ENCODE measurements around the gene KRTAP13-4. TPM values are rescaled to one million over a fixed set of nuclear protein-coding genes. Genes with fewer than 3 reads are reported as not detected.

The KRTAP13-4 gene
- total RNA-seq, 1 donor from 2014 or later = not detected

- Mint-ChIP-seq H3K27me3 (ENCODE audit: insufficient read depth, low read depth) (no peaks in the 10 kb centered on the region), H3K36me3 (no peaks in the 10 kb centered on the region), H3K4me1 (no peaks in the 10 kb centered on the region), H3K9me3 (no peaks in the 10 kb centered on the region), H3K27ac (no peak overlapping the region), H3K4me3 (no peak overlapping the region)
- Histone ChIP-seq H2AFZ (replicated peaks) (peak overlapping the region; percentile 46), H3K4me1 (no peaks in the 10 kb centered on the region), H3K27ac (no peak overlapping the region), H3K4me3 (no peak overlapping the region), H3K9me3 (ENCODE audit: low read depth) (no peaks in the 10 kb centered on the region), H4K20me1 (ENCODE audit: low read depth) (no peaks in the 10 kb centered on the region), H3K36me3 (no peaks in the 10 kb centered on the region), H3K27me3 (no peaks in the 10 kb centered on the region), H3K4me2 (no peak overlapping the region), H3K79me2 (ENCODE audit: low read depth) (no peaks in the 10 kb centered on the region), H3F3A (ENCODE audit: low read depth) (no peaks in the 10 kb centered on the region), H3K9ac (no peak overlapping the region)
- DNase-seq (ENCODE audit: low spot score) = peak; percentile 56
- TF ChIP-seq CTCF (IDR thresholded peaks at IDR 0.05) (peak; percentile 70), EZH2phosphoT487 (IDR thresholded peaks at IDR 0.05) (no peak), EZH2 (IDR thresholded peaks at IDR 0.05) (no peak)
Measured at GRCh38 chr21:30434033-30434631, 4.1 kb downstream of the KRTAP13-4 start.

- Mint-ChIP-seq H3K36me3 (no peaks in the 10 kb centered on the region), H3K4me1 (no peaks in the 10 kb centered on the region), H3K27me3 (ENCODE audit: insufficient read depth, low read depth) (no peaks in the 10 kb centered on the region), H3K9me3 (no peaks in the 10 kb centered on the region), H3K27ac (no peak overlapping the region), H3K4me3 (no peak overlapping the region)
- no peak overlapping the region for H3K27ac ChIP-seq
- H3K9me3 ChIP-seq (ENCODE audit: low read depth) = no peaks in the 10 kb centered on the region
- H3K4me2 ChIP-seq = no peak overlapping the region
- H3K9ac ChIP-seq = no peak overlapping the region
- no peaks in the 10 kb centered on the region for H3F3A ChIP-seq (ENCODE audit: low read depth)
- no peaks in the 10 kb centered on the region for H3K79me2 ChIP-seq (ENCODE audit: low read depth)
- H3K36me3 ChIP-seq = no peaks in the 10 kb centered on the region
- TF ChIP-seq EZH2phosphoT487 (IDR thresholded peaks at IDR 0.05) = no peak
- TF ChIP-seq EZH2 (IDR thresholded peaks at IDR 0.05) = no peak
- TF ChIP-seq CTCF (IDR thresholded peaks at IDR 0.05) = no peak
- H4K20me1 ChIP-seq (ENCODE audit: low read depth) = no peaks in the 10 kb centered on the region
- no peaks in the 10 kb centered on the region for H3K27me3 ChIP-seq
- no peak overlapping the region for H2AFZ ChIP-seq (replicated peaks)
- no peak overlapping the region for H3K4me3 ChIP-seq
- DNase-seq (ENCODE audit: low spot score) = no peak
- H3K4me1 ChIP-seq = no peaks in the 10 kb centered on the region
Measured at GRCh38 chr21:30437010-30437565, 7.1 kb downstream of the KRTAP13-4 start.

GRCh38 chr21:30439975-30440374 lies 10.0 kb downstream of the KRTAP13-4 start, which contains the start of gene KRTAP15-1:
Gene KRTAP15-1 (plus strand): TSS chr21:30440275. CDS start chr21:30440328, 53 bp downstream.
- Histone ChIP-seq H3K4me2 (no peak within 1 kb of the TSS), H3K4me3 (no peak within 1 kb of the TSS), H3K9me3 (ENCODE audit: low read depth) (no peaks in the 10 kb centered on the region), H3K9ac (no peak within 1 kb of the TSS), H3K27me3 (no peaks in the 10 kb centered on the region), H3F3A (ENCODE audit: low read depth) (no peaks in the 10 kb centered on the region), H3K4me1 (no peaks in the 10 kb centered on the region), H2AFZ (replicated peaks) (no peak within 1 kb of the TSS), H3K36me3 (no peaks in the 10 kb centered on the region), H3K27ac (no peak within 1 kb of the TSS), H4K20me1 (ENCODE audit: low read depth) (no peaks in the 10 kb centered on the region), H3K79me2 (ENCODE audit: low read depth) (no peaks in the 10 kb centered on the region)
- Mint-ChIP-seq H3K4me3 (no peak within 1 kb of the TSS), H3K4me1 (no peaks in the 10 kb centered on the region), H3K27me3 (ENCODE audit: insufficient read depth, low read depth) (no peaks in the 10 kb centered on the region), H3K9me3 (no peaks in the 10 kb centered on the region), H3K36me3 (no peaks in the 10 kb centered on the region), H3K27ac (no peak within 1 kb of the TSS)
- no peak for TF ChIP-seq EZH2phosphoT487 (IDR thresholded peaks at IDR 0.05)
- TF ChIP-seq EZH2 (IDR thresholded peaks at IDR 0.05) = no peak
- TF ChIP-seq CTCF (IDR thresholded peaks at IDR 0.05) = no peak
- no peak for DNase-seq (ENCODE audit: low spot score)

Measured in neural progenitor cell (in vitro differentiated cells).